Measurements from ENCODE around the gene PDS5A.

DNA sequence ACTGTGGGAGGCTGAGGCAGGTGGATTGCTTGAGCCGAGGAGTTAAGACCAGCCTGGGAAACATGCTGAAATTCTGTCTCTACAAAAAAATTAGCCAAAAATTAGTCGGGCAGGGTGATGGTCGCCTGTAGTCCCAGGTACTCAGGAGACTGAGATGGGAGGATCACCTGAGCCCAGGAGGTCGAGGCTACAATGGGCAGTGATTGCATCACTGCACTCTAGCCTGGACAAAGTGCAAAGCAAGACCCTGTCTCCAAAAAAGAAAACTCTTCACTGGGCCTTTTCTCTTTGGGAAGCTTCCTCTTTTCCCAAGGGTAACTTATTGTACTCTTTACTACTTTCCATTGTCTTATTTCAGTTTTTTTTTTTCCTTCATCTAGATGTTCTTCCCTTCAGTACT, 190.9 kb downstream of the PDS5A start:
- no peak for TF ChIP-seq CTCF (IDR thresholded peaks at IDR 0.05)
- TF ChIP-seq POLR2A (IDR thresholded peaks at IDR 0.05), result no peak

Measured in heart left ventricle (tissue), 13 donors.